GM19025 (cell line): ENCODE data around the gene LNP1.

Experiments used
- ATAC-seq: cut with Tn5 transposase; IDR thresholded peaks from one replicate; pipeline ENCODE4 v1.9.1; 2021; ENCODE audit warnings: mild to moderate bottlenecking, low read depth, moderate library complexity; ENCODE audit not compliant: unreplicated experiment

The LNP1 gene

DNA sequence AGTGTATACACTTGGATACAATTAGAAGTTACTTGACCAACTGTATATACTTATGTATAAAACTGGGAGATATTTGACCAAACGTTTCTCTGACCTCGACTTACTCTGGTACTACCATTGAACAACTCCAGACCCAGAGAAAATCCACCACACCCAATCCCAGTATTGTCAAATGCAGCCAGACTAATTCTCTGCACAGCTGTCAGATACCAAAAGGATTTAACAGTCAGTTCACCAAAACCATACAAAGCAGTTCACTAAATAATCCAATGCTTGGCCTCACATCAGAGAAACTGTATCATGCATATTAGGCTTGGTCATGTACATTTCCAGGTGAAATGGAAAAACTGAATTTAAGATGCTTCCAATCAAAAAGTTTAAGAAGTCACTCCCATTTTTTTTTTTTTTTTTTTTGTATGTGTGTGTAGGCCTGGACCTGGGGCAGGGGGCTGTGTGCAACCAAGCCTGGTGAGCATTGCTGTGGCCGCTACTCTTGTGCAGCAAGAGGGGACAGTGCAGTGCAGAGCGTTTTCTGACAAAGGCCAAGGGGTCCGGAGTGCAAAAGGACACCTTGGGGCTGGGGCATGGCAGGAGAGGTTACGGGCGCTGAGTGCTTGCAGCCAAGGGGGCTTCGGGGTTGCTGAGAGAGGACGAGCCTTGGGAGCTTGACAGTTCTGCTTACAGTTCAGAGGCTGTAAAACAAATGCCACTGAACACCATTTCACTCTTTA, 1.8 kb upstream of the LNP1 start:
- no peak for ATAC-seq

DNA sequence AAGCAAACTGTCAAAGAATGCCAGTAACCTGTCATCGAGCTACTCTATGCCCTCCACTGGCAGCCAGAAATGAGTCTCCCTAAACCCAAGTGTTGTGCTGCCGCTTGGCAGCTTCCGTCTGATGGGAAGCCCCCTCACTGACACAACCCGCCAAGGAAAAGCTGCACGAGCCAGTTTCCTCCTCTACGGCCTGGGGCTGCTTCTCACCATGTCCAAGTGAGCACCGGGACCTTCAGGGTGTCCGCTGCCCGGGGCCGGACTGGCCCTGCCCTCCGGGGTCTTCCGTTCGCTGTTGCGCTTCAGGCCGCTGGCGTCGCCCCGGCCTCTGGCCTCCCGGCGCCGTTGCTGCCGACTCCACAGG, 940 bp upstream of the LNP1 start:
- ATAC-seq = peak; percentile 7

DNA sequence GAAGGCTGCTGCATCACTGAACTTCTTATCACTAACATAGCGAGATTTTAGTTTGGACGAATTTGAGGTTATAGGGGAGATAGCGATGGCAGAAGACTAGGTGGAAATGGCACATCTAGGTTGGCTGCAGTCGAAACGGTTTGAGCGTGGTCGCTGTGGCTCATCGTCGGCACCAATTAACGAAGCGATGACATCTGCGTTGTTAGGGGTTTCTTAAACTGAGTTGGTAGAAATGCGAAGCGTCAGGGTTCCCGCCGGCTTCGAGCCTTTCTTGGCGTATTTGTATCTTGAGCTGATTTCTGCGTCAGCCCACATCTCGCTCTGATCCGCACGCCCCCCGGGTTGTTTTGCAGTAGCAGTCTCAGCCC, 319 bp downstream of the LNP1 start:
- peak; percentile 13 for ATAC-seq

DNA sequence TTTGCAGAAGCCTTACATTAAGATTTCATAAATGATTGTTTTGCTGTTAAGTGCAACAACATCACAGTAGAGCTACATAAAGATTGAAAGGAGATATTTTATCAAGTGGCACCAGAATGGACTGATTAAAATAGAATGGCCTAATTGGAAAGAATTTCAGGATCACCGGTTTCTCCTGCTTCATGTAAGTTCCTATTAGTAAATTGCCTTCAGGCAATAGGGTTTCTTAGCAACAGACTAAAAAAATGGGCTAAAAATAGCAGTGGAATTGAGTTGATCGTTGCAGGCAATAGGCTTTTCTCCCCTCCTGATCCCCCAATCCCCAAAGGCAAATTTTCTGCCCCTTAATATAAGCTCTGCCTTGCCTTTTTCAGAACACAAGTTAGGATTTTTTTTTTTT, 917 bp downstream of the LNP1 start:
- ATAC-seq = no peak

DNA sequence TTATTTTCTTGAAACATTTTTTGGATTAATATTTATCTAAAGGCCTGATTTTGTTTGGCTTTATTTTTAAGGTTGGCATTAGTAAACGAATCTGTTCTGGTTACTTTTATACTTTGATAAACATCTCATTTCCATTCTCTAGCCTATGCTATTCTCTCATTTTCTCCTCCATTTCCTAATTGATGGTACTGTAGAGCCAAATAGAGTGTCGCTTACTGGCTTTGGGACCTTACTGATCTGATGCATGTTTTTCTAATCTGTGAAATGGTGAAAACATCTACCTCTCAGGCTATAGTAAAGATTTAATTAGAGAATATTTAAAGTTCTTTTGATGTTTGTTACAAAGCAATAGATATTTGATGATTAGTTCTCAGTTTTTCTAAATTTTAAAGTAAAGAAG, 1.6 kb downstream of the LNP1 start:
- ATAC-seq = no peak

DNA sequence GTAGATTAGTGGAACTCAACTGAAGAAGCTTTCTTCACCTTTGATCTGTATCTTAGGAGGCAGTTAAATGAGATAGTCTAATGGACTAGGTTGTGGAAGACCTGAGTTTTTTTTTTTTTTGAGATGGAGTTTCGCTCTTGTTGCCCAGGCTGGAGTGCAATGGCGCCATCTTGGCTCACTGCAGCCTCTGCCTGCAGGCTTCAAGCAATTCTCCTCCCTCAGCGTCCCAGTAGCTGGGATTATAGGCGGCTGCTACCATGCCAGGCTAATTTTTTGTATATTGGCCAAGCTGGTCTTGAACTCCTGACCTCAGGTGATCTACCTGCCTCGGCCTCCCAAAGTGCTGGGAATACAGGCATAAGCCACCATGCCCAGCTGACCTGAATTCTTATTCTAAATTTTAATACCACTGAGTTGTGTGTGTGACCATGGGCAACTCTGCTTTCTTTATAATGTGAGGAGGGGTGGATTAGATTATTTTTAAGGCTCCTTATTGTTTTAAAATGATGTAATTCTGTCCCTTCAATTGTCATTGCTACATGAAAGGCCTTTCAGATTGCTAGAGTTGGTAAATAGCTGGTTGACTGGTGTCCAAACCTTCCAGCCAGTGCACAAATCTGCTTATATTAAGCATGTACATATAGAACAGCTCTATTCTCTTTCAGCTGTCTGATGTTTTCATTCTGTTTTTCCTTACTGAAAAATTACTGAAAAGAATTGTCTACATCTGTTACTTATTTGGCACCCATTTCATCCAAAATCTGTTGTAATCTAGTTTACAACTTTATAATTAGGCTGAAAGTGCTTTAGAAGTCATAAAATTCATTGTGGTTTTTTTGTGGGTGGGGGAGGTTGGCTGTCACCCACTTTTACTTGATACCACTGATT, 2.3 kb downstream of the LNP1 start:
- no peak for ATAC-seq

DNA sequence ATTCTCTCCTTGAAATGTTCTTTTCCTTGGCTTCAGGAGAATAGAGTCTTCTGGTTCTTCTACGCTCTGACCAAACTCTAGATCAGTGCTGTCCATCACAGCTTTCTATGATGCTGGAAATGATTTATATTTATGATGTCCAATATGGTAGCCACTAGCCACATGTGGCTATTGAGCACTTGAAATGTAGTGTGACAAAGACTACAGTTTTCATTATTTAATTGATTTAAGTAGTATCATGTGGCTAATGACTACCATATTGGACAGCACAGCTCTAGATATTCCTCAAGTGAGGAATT, 2.9 kb downstream of the LNP1 start:
- ATAC-seq = no peak

DNA sequence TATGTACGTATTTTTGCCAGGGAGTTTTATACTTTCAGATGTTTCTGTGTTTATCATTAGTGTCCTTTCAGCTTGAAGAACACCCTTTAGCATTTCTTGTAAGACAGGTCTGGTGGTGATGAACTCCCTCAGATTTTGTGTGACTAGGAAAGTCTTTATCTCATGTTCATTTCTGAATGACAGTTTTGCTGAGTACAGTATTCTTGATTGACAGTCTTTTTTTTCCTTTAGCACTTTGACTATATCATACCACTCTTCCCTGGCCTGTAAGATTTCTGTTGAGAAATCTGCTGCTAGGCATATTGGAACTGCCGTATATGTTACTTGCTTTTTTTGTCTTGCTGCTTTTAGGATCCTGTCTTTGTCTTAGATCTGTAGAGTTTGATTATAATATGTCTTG, 5.8 kb downstream of the LNP1 start:
- no peak for ATAC-seq

DNA sequence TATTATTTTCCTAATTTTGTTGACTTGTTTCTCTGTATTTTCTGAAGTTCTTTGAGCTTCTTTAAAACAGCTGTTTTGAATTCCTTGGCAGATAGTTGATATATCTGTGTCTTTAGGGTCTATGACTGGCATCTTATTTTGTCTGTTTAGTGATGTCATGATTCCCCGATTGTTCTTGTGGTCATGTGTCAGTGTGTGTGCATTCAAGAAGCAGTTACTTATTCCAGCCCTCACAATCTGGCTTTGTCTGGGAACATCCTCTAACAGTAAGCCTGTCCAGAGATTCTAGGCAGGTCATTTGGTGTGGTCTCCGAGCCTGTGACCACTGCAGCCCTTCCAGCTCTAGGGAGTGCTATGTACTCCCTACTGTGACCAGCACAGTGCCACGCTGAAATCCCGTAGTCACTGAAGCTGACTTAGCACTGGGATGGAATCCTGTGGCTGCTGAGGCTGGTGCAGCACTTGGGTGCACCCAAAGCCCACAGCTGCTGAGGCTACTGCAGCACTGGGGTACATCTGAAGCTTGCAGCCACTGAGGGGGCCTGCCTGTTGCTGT, 6.7 kb downstream of the LNP1 start:
- ATAC-seq = no peak

DNA sequence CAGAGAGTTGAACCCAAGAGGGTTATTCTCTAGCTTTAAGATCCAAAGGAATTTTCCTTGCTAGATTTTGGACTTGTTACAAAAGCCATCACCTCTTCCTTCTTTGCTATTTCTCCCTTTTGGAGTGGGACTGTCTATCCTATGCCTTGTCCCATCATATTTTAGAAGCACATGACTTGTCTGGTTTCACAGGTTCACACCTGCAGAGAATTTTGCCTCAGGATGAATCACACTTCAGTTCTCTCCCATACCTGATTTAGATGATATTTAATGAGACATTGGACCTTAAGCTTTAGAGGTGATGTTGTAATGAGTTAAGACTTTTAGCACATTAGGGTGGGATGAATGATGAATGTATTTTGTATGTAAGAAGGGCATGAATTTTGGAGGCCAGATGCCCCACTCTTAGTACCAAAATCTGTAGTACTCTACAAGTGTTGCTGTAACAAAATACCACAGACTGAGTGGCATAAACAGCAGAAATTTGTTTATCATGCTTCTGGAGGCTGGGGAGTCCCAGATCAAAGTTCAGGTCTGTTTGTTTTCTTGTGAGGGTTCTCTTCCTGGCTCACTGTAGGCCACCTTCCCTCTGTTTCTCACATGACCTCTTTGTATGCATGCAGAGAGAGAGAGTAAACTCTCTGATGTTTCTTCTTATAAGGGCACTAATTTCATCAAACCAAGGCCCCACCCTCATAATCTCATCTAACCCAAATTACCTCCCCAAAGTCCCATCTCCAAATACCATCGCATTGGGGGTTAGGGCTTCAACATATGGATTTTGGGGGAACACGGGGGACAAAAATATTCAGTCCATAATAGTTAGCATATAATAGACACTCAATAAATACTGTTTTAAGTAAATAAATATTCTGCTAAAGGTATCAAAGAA, 10.0 kb downstream of the LNP1 start:
- ATAC-seq = no peak

DNA sequence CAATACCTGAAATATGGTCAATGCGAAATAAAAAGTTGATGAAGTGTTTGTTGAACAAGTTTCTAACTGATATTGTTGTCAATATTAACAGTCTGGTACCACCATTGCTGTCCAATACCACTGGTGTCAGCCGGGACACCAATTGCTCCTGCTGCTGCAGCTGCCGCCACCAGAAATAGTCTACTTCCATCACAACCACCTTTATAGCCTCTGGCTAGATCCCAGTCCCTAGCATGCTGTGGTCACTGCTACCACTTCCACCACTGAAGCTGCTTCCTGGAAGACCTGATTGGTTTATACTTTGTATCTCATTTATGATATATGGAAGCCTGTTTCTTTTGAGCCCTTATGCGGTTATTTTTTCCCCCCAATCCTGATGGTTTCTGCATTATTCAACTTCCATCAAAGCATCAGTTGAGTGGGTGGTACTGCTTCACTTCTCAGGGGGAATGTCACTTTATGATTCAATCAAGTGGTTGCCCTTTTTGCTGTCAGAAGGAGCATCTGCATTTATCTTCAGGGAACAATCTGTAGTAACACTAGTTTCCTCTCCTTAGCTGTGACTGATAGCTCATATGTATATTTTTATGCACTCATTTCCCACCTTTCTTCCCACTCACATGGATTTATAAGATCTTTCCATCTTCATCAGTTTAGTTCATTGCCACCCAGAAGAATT, 11.7 kb downstream of the LNP1 start:
- ATAC-seq = no peak

DNA sequence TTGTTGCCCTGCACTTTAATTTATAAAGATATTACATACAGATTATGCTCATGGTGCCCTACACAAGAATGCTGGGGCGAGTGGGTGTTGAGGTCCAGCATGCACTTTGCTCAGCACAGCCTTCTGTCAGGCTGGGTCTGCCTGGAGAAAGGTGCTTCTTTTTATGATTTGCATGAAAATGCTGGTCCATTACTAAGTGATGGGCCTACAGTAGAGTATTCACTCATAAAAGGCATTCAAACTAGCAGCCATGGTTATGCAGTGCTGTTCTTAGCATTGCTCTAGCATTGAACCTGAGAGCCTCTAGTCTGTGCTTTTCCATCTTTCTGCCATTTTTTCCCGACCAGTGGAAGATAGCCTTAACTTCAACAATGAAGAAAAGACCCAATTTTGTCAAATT, 12.3 kb downstream of the LNP1 start:
- ATAC-seq = no peak

DNA sequence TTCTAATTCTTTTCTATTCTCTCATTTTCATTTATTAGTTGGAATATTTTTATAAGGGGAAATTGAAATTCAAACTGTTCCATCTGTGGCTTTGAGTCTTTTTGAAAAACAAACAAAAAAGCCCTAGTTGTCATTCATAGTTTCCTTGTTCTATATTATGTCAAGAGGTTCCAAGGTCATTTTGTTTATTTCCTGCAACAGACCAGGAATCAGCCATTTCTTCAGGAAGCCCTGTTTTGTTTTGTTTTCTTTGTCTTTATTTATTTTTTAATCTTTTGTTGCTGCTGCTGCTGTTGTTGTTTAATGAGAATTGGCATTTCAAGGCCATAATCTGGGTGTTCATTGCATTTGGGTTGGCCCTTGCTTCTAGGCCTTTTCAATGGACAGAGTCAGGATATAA, 14.8 kb downstream of the LNP1 start:
- no peak for ATAC-seq

DNA sequence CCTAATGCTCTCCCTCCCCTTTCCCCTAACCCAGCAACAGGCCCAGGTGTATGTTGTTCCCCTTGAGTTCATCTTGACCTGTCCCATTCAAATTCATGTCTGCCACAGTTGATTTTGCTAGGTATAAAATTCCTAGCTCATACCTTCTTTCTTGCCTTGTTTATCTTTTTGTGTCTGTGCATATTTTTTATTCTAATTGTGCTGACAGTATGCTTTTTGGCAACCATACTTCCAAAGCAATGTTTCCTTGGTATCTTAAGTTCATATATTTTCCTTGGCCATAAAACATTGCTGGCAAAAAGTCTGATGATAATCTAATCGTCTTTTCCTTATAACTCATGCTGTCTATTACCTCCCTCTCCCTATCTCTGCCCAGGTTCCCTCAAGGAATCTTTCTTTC, 15.5 kb downstream of the LNP1 start:
- ATAC-seq = no peak

DNA sequence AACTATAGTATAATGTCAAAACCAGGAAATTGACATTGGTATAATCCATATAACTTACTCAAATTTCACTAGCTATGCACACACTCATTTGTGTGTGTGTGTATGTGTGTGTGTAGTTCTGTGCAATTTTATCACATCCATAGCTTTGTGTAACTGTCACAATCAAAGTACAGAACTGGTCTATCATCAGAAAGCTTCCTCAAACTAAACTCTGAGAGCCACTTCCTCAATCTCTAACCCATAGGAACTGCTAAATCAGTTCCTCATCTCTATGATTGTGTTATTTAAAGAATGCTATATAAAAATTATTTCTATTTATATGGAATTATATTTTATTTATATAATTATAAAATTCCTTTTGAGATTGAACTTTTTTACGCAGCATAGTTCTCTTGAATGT, 18.1 kb downstream of the LNP1 start:
- no peak for ATAC-seq

DNA sequence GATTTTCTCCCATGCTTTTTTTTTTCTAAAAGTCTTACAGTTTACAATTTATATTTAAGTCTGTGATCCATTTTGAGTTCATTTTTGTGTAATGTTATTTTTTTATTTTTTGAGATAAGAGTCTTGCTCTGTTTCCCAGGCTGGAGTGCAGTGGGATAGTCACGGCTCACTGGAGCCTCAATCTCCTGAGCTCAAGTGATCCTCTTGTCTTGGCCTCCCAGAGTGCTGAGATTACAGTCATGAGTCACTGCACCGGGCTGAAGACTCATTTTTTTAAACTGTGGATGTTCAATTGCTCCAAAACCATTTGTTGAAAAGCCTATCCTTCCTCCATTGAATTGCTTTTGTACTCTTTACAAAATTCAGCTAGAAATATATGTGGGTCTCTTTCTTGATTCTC, 19.5 kb downstream of the LNP1 start:
- no peak for ATAC-seq

DNA sequence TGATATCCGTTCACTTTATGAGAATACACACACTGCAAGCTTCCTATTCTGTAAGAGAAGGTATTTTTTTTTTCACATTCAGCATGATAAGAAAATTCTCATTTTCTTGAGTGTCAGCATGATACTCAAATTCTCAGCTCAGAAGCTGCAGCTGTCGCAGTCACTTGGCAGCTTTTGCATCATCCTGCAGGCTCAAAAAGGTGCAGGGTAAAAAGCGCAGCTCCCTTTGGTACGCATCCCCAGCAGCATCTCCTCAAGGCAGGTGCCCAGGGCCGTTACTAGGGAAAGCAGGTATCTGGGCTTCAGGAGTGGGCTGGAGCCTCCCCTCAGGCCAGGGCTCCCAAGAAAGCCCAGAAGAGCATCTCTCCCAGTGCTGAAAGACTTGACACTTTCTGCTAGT, 22.3 kb downstream of the LNP1 start:
- no peak for ATAC-seq

DNA sequence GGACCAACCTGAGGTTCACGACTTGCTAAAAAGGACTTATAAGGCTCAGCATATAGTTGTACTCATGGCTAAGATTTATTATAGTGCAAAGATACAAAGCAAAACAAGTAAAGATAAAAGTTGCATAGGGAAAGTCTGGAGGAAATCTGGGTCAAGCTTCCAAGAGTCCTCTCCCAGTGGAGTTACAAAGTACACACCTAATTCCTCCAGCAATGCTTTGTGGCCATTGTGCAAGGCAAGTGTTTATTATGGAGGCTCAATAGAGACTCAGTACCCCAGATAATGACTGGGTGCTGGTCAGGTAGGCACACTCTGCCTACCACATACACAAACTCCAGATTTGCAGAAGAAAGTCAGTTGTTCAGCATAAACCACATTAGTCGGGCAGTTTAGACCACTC, 22.9 kb downstream of the LNP1 start:
- no peak for ATAC-seq

DNA sequence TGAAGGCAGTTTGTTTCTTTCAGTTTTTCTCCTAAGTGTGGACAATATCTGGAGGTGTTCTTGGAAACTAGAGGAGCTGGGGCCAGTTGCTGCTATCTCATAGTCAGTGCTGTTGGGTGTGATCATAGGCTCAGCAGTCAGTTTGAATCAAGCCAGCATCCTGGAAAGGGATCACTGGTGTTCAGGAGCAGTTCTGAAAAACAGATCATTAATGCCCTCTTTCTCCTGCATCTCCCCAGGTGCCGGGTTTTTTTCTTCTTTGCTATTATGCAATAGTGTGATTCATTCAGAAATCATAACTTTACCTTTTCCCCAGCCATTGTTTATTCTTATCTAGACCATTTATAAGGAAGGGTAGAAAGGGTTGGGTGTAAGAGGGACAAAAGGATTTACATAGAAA, 24.0 kb downstream of the LNP1 start:
- ATAC-seq = no peak

DNA sequence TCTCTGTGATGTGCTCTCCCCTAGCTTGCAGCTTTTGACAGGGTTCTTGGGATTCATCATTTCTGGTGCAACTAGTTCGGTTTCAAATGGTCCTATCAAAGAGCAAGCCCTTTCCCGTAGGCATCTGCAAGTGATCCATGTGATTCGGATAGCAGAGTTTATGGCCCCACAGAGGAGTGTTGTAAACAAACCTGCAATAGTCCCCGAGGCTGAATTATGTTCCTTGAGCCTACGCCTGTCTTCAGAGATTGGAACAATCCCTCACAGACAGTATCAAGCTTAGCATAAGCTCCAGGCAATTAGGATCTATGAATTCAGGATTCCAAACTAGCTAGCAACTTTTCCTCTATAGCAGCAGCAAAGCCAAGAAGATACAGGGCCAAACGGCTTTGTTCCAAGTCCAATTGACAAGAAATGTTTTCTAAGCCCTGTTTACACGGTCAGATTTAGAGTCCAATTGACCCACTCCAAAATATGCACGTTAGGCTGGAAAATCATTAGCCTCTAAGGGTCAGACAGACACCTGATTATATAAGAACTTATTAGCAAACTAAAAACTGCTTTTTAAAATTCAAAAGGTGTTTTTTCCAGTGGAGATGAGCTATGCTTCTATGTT, 24.8 kb downstream of the LNP1 start:
- ATAC-seq = no peak
